Stimulated activated CD8-positive, alpha-beta memory T cell treated with anti-CD3 and anti-CD28 coated beads, Interleukin-12 subunit alpha, Interleukin-12 subunit beta, amount 100 ng/mL, for 24 hours (primary cell): ENCODE measurements around the gene CEP72.
"Not testable (repeated sequence)": the region's sequence is repeated elsewhere in the genome, so short reads cannot be mapped to it uniquely, and the experiment has no call there.

Experiments used
- DNase-seq: peaks from one replicate; pipeline ENCODE4 v3.0.0-alpha.2; 2020; ENCODE audit errors: extremely low read depth

Gene CEP72

GRCh38 chr5:581266-581665, 30.9 kb upstream of the CEP72 start:
- no peak for DNase-seq

DNA sequence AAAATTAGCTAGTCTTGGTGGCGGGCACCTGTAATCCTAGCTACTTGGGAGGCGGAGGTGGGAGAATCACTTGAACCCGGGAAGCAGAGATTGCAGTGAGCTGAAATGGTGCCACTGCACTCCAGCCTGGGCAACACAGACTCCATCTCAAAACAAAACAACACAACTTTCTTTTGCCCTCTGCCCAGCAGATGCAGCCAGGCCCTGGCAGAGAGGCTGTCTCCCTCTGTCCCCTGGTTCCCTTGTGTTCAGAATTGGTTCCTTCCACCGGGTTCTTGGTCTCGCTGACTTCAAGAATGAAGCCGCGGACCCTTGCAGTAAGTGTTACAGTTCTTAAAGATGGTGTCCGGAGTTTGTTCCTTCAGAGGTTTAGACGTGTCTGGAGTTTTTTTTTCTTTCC, 30.2 kb upstream of the CEP72 start:
- DNase-seq, result no peak

DNA sequence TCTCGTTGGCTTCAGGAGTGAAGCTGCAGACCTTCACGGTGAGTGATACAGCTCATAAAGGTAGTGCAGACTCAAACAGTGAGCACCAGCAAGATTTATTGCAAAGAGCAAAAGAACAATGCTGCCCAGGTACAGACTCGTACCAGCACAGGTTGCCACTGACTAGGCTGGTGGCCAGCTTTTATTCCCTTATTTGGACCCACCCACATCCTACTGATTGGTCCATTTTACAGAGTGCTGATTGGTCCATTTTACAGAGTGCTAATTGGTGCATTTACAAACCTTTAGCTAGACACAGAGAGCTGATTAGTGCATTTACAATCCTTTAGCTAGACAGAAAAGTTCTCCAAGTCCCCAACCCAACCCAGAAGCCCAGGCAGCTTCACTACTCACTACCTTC, 29.7 kb upstream of the CEP72 start:
- DNase-seq, result not testable (repeated sequence)

- no peak for DNase-seq
Observed at GRCh38 chr5:582936-583635, 29.1 kb upstream of the CEP72 start.

GRCh38 chr5:583645-584044, 28.5 kb upstream of the CEP72 start:
- DNase-seq, result no peak

GRCh38 chr5:584216-584615, 27.9 kb upstream of the CEP72 start:
- DNase-seq, result no peak

- DNase-seq, result no peak
Observed at GRCh38 chr5:584846-585245, 27.3 kb upstream of the CEP72 start.

DNA sequence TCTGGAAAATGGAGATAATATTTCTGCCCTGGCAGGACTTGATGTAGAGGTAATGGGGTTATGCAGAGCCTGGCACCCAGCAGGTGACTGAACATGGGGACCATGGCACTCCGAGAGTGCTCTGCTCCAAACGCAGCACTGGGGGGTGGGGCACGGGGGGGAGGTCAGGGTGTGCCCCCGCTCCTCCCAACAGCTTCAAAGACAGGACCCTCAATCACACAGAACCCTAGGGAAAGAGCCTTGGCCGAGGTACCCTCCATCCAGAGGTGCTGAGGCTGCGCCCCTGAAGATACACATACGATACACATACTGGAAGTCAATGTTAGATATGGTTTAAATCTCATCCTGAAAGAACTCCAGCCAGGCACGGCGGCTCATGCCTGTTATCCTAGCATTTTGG, 26.6 kb upstream of the CEP72 start:
- no peak for DNase-seq

- no peak for DNase-seq
Observed at GRCh38 chr5:585962-586628, 26.0 kb upstream of the CEP72 start.

- no peak for DNase-seq
Observed at GRCh38 chr5:586751-587285, 25.3 kb upstream of the CEP72 start.

GRCh38 chr5:587403-587802, 24.7 kb upstream of the CEP72 start:
- DNase-seq, result no peak

GRCh38 chr5:588406-588995, 23.6 kb upstream of the CEP72 start:
- DNase-seq, result no peak

DNA sequence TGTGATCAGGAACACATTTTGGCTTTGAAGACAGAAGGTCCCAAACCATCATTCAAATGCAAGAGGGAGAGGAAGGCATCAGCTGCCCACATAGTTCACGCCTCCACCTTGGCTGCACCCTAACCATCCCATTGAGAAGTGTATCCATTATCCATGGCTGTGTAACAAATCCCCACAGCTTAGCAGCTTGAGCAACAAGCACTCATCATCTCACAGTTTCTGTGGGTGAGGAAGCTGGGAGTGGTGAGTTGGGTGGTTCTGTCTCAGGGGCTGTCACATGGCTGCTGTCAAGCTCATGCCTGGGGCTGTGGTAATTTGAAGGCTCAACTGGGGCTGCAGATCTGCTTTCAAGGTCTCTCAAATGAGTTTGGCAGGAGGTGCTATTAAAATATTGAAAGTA, 23.0 kb upstream of the CEP72 start:
- no peak for DNase-seq

GRCh38 chr5:589588-589987, 22.6 kb upstream of the CEP72 start:
- no peak for DNase-seq

- no peak for DNase-seq
Observed at GRCh38 chr5:590346-590745, 21.8 kb upstream of the CEP72 start.

- DNase-seq, result no peak
Observed at GRCh38 chr5:591746-592145, 20.4 kb upstream of the CEP72 start.

DNA sequence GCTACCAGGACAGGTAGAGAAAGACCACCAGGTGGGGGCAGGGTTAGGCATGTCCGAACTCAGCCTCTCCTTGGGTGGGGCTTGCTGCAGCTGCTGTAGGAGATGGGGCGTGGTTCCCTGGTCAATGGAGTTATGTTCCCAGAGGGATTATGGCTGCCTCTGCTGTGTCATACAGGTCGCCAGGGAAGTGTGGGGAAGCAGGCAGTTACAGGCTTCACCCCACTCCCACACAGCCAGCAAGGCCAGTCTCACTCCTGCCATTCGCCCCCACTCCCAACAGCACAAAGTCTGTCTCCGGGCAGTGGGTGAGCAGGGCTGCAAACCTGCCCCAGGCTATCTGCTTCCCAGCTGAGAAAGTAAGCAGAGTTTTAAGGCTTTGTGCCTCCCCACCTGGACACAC, 20.0 kb upstream of the CEP72 start:
- no peak for DNase-seq

DNA sequence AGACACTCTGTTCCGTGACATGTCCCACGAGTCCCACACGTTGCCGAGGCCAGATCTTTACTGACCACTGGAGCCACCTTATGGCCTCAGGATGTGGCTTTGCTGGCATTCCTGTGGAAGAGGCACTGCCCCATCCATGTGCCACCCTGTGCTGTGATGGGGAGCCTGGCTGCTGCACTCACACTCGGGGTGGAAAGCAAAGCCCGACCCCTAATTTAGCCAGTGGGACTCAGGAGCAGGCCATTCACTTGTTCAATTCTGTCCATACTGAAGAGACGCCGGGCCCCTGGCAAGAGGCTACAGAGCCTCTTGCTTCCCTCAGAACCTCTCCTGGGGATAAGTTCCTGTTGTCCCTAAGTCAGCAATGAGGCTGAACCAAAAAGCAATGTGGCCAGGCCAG, 18.6 kb upstream of the CEP72 start:
- DNase-seq, result no peak

GRCh38 chr5:594226-594860, 17.8 kb upstream of the CEP72 start:
- DNase-seq, result no peak

GRCh38 chr5:595285-595875, 16.8 kb upstream of the CEP72 start:
- DNase-seq, result no peak

GRCh38 chr5:597871-598563, 14.1 kb upstream of the CEP72 start:
- no peak for DNase-seq

GRCh38 chr5:598564-598890, 13.6 kb upstream of the CEP72 start:
- DNase-seq, result no peak
